HG02798 (cell line): ENCODE measurements around the gene ABL1.
"Not testable (repeated sequence)": the region's sequence is repeated elsewhere in the genome, so short reads cannot be mapped to it uniquely, and the experiment has no call there.

Source experiments
- ATAC-seq: cut with Tn5 transposase; IDR thresholded peaks from one replicate; pipeline ENCODE4 v1.9.1; 2021; ENCODE audit warnings: mild to moderate bottlenecking; ENCODE audit not compliant: unreplicated experiment, poor library complexity

ABL1 gene

DNA sequence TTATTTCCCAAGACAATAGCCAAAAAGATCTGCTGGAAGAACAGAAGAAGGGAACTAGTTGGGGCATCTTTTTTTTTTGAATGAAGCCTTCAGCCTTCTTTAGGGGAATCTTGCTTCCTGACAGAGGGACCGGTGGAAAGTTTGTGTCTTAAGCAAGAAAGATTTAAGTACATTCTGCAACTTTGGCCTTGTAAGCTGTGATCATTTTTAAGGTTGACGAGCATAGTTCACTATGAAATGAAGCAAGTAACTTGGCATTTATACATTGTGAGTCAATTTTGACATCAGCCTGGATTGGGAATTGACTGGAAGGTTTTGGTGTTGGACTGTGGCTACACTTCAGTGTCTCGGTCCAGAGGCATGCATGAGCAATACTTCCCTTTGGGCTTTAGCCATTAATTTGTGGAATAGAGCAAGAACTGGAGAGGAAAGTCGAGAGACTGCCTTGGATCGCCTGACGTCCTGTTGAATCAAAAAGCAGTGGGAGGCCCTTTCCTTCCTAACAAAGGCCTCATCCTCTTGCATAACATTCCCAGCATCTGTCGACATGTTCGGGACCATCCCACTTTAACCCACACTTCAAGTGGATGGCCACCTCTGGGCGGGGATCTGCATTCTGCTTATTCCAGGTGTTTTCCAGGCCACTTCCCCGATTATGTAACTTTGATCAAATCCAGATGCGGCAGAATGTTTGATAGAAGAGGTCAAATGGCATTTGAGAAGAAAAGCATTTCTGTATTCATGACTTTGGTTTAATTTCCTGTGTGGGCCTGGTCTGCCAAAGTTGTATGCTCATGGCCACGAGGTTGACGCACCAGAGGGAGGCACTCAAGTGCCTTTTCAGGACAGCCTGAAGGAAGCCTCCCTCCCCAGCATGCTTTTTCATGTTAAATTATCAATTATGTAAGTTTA, 12.5 kb downstream of the ABL1 start:
- ATAC-seq, result no peak

DNA sequence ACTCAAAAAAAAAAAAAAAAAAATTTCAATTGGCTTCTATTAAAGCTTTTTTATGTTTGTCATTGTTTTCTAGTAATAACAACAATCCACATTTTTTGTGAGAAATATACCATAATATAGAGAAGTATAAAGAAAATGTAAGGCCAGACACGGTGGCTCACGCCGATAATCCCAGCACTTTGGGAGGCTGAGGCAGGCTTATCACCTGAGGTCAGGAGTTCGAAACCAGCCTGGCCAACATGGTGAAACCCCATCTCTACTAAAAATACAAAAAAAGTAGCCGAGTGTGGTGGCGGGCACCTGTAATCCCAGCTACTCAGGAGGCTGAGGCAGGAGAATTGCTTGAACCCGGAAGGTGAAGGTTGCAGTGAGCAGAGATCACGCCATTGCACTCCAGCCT, 13.5 kb downstream of the ABL1 start:
- ATAC-seq, result not testable (repeated sequence)

DNA sequence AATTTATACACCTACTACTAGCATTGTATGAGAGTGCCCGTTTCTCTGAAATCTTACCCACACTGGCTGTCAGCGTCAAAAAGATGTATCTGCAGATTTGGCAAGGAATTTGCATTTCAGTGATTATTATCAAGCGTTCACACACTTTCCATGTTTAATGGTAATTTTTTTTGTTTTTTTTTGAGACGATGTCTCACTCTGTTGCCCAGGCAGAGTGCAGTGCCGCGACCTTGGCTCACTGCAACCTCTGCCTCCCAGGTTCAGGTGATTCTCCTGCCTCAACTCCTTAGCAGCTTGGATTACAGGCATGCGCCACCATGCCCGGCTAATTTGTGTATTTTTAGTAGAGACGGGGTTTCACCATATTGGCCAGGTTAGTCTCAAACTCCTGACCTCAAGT, 14.3 kb downstream of the ABL1 start:
- ATAC-seq, result no peak

DNA sequence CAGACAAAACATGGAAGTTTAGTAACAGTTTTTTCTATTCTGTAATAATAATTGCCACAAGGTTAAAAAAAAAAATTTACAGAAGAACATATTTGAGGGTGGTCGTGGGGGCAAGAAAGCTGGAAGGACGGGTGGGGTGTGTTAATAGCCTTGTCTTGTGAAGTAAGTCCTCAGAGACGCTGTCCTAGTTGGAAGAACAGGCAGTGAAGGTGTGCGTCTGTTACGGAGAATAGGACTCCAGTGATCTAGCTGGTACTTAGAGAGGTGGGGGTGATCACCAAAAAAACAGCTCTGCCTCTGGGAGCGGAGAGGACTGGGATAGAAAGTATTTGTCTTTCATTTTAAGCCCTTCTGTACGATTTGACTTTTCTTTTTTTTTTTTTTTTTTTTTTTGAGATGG, 17.7 kb downstream of the ABL1 start:
- no peak for ATAC-seq

DNA sequence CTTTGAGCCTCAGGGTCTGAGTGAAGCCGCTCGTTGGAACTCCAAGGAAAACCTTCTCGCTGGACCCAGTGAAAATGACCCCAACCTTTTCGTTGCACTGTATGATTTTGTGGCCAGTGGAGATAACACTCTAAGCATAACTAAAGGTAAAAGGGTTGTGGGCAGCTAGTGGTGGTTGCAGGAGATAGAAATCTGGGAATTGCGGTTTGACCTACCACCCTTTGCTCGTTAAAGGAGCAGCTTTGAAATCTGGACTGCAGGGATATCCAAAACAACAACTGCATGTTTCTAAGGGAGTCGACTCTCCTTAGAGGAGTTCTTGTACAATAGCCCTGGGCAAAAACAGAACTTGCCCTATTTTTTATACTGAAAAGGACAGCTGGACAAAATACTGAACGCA, 19.0 kb downstream of the ABL1 start:
- ATAC-seq, result no peak

DNA sequence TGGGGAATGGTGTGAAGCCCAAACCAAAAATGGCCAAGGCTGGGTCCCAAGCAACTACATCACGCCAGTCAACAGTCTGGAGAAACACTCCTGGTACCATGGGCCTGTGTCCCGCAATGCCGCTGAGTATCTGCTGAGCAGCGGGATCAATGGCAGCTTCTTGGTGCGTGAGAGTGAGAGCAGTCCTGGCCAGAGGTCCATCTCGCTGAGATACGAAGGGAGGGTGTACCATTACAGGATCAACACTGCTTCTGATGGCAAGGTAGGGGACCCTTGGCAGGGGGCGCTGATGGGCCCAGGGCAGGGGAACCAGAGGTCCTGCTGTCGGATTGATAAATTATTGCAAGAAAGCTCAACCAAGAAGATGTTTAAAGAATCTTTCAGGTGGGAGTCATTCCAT, 19.8 kb downstream of the ABL1 start:
- ATAC-seq, result no peak

DNA sequence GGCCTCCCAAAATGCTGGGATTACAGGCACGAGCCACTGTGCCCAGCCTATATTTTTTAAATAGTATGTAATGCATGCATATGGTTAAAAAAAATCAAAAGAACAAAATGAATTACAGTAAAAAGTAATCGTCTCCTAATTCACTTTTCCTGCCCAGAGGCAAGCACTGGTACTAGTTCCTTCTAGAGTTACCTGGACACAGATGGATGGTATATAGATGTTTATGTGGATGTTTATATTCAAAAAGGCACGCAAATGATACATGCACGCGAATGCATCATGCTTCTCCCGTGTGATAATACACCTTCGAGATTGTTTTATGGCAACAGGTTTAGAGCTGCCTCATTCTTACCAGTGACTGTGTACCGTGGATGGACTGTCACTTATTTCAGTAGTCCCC, 21.4 kb downstream of the ABL1 start:
- ATAC-seq, result no peak

DNA sequence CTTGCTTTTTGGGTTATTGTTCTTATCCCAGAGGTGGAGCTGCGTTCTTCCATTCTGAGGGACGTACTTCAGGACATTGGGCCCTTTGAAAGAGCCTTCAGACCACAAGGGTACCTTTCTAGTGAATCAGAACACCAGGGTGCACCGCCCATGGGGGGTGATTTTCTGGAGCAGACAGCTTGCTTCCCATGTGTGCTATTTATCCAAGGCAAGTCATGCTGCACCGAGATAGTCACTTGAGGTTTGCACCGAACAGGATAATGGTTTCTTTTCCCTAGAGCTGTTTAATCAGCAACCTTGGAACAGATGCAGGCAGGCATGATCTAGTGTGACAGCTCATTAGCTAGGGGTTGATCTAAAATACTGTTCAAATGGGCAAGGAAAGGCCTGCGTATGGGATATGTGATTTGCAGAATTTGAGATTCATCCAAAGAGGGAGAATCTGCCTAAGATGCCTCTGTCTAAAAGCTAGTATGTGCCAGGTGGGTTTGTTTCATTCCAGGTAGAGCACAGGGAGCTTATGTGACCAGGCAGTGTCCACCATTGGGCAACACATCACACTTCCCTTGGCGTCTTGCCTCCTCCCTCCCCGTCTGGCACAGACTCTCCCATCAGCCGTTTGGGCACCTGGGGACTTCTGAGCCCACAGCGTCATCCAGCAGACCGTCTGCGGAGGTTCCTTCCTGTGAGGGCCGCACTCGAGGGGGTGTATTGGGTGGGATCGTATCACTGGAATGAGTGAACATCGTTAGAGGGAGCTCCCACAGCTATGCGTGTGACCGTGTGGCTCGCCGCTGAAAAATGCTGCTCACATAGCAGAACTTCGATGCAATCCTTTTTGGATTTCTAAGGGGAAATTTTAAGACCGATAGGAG, 23.0 kb downstream of the ABL1 start:
- no peak for ATAC-seq

DNA sequence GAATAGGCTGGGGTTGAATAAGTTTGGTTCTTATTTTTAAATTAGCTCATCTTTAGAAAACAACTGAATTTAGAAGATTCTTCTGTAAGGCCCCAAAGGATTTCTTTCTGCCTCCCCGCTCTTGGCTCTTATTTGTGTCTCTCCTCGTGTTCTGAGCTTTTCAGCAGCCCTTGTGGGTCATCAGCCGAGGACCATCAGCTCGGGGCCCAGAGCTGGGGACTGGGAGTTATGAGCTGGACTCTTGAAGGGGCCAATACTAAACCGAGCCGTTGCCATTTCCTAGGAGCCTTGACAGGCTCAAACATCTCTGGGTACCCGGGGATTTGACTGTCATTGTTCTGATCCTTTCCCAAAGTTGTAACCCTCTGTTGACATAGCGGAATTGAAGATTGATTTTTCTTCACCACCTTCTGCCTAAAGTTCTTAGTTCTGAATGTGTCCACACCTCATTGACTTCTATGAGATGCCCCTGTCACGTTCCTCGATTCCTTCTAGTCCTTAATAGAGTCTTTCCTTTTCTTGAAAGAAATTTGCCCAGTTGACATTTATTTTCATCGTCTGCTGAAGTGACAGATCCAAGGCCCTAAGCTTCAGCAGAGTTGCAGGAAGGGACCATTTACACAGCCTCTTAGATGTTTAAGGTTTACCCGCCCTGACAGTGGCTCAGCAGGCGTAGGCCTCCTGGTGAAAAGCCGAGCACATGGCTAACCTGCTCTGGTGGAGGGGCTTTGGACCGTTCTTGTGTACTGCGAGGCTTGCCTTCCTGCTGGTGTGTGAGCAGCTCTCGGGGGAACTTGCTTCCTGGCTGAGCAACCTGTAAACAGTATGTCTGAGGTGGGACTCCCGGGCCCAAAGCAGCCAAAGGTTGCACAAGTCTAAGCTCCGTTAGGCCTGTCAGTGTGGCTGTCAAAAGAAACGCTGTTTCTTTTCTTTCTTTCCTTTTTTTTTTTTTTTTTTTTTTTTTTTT, 24.0 kb downstream of the ABL1 start:
- ATAC-seq, result no peak

DNA sequence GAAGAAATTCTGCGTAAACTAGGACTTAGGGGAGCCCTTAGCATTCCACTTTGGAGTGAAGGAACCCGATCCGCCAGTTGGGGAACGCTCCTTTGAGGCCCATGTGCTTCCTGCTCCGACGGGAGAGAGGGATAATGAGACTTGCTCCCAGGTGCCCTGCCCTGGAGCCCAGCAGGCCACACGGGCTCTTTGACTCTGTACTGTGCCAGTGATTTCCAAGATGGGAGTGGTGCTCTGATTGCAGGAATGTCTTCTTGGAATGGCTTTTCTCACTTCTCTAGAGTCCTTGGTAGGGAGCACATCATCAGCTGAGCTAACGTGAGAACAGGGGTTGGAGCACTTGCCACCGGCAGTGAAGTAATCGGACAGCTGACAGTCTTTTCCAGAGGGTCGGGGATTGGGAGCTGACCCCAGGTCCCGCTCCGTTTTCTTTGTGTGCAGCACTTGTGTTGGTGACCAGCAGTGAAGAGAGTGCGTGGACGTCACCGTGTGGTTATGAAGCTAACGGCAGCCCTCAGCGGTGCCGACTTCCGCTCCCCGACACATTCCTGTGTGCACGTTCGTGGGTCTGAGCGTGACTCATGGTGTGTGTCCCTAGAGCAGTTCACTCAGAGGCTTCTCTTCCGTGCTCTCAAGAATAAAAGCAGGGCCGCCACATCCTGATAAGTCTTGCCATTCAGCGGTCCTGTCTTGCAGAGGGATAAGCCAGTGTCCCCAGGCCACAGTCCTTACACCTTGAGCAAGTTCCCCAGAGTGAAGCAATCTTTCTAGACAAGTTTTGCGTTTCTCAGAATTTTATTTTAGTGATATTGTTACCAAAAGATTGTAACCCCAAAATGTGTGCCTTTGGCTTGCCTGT, 25.6 kb downstream of the ABL1 start:
- no peak for ATAC-seq

DNA sequence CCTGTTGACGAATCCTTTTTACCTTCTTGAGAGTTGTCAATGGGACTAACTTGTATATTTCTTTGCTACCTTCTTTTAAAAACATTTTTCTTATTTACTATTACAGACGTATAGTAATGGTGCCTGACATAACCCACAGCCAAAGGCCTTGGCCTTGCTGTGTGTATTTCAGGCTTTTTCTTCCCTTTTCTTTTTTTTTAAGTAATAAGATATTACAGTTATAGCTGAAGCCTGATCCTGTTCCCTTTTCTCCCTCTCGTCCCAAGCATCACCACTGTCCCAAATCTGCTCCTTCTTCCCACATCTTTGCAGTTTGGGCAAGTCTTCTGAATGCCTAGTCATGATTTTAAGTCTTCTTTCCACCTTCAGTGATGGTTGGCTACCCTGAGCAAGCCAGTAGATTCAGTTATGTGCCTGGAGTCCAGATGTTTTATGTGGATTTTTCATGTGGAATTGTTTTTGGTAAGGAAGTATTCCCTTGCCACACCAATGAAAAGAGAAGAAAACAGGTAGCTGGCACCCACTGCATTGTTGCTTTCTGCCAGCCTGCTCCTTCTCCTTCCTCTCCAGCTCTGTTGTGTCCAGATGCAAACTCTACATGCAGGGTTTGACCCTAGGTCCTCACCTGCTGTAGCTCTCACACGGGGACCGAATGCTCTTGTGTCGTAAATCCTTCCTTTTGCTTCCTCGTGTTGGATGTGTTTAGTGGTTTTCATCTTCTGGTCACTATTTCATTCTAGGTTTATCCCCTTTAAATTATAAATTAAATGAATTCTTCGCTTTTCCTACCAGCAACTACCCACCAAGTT, 26.5 kb downstream of the ABL1 start:
- no peak for ATAC-seq

DNA sequence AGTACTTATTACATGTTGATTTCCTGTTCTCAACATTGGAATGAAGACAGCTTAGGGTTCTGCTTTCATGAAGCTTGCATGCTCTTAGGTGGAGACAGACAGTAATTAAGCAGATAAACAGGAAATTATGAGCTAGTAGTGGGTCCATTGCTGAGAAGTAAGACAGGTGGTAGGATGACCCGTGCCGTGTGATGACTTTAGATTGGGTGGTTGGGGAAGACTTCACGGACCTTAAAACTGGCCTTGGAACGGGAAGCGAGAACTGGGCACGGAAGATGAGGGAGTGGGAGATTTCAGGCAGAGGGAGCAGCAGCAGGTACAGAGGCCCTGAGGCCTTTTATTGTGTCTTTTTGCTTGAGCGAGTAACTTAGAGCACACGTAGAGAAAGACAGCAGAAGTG, 27.2 kb downstream of the ABL1 start:
- no peak for ATAC-seq

DNA sequence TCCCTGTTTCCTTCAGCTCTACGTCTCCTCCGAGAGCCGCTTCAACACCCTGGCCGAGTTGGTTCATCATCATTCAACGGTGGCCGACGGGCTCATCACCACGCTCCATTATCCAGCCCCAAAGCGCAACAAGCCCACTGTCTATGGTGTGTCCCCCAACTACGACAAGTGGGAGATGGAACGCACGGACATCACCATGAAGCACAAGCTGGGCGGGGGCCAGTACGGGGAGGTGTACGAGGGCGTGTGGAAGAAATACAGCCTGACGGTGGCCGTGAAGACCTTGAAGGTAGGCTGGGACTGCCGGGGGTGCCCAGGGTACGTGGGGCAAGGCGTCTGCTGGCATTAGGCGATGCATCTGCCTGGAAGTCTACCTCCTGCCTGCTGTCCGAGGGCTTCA, 27.7 kb downstream of the ABL1 start:
- ATAC-seq, result no peak

DNA sequence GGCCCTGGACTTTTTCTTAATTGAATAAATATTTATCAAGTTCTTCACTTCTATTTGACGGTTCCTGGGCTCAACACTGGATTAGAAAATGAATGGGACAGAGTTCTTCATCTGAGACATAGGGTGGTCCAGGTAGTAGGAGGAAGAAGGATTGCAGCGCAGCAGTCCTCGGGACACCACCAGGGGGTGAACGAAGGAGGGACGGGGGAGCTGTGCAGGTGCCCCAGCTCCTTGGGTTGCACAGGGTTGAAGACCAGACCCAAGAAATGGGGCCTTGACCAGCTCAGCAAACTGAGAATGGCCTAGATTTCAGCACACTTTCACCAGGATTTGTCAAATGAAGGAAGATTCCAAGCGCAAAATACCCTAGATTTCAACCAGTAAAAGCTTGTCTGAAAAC, 29.5 kb downstream of the ABL1 start:
- no peak for ATAC-seq

DNA sequence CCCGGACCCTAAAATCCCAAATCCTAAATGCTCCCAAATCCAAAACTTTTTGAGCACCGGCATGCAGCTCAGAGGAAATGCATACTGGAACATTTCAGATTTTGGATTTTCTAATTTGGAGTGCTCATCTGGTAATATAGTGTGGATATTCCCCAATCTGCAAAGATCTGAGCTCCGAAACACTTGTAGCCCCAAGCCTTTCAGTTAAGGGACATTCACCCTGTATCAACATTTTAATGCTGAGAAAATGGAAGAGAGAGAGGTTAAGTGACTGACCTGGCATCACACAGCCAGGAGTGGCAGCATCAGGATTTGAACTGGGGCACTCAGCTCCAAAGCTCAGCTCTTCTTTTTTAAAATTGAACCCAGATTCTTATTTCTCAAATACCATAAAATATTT, 30.9 kb downstream of the ABL1 start:
- no peak for ATAC-seq

DNA sequence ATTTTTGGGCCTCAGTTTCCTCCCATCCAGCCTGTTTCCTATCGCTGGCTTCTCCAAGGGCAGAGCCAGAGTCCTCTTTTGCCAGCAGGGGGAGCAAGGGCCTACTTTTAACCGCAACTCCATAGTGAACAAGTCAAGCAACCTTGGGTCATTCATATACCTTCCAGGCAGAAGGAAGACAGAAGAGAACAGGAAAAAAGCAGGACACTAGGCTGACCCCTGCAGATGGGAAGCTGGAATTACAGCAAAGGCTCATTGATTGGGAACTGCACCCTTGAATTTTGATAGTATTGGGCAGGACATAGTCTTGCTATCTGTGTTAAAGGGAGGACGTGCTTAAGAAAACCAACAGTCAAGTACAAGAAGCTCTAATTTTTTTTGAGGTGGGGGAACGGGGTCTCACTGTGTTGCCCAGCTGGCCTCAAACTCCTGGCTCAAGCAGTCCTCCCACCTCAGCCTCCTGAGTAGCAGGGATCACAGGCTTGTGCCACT, 31.5 kb downstream of the ABL1 start:
- ATAC-seq, result no peak

DNA sequence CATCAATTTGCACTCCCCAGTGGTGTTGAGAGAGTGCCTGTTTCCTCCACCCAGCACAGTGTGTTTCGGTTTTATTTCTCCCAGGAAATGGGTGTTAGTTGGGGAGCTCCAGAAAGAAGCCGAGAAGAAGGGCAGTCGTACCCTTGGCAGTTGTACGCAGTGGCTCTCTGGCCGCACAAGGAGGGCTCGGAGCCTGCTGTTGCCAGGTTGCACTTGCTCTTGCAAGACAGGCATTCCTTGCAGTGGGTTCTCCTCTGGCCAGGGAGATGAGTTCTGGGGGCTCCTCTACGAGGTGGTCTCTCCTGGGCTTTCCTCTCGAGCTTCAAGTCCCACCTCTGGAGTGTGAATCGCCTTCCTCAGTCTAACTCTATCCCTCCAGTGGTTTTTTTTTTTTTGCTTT, 32.5 kb downstream of the ABL1 start:
- ATAC-seq, result no peak

DNA sequence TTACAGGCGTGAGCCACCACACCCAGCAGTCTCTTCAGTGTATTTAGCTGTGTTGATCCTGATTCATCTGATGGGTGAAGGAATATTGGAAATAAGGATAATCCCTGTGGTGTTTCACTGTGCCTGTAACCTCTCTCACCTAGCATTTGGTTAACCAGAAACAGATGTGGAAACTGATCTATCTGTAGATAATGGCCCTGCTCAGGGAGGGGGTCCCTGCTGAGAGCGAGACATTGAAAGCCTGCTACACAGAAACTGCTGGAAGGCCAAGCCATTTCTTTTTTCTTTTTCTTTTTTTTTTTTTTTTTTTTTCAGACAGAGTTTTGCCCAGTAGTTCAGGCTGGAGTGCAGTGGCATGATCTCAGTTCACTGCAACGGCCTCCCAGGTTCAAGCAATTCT, 33.2 kb downstream of the ABL1 start:
- no peak for ATAC-seq
